Esophagus squamous epithelium (tissue), 5 donors: ENCODE results near the gene DCAF8L1. TPM values are rescaled to one million over a fixed set of nuclear protein-coding genes. Genes with fewer than 3 reads are reported as not detected.

ENCODE experiments used
- DNase-seq: peaks from one replicate; lab custom pipeline; 2025; lab: John Stamatoyannopoulos, UW
- H3K27ac ChIP-seq, 4 donors: fragments of 200-600 bp; sonication (generic); one replicate each; pipeline ENCODE4 v1.5.1; 2016 to 2019; ENCODE audit warnings: mild to moderate bottlenecking in 1 of 4
- H3K27me3 ChIP-seq, 4 donors: fragments of 200-600 bp; sonication (generic); 1 replicate in 3 of 4; 2 replicates in 1 of 4; pipeline versions ENCODE4 v1.5.1 to v1.6.0; 2017 to 2021; ENCODE audit warnings: antibody characterized with exemption in 1 of 4
- H3K36me3 ChIP-seq, 3 donors: fragments of 200-600 bp; sonication (generic); one replicate each; pipeline ENCODE4 v1.5.1; 2016 to 2019
- H3K4me1 ChIP-seq, 3 donors: fragments of 200-600 bp; sonication (generic); one replicate each; pipeline ENCODE4 v1.5.1; 2017 to 2019
- H3K4me3 ChIP-seq, 4 donors: fragments of 200-600 bp; sonication (generic); 1 replicate in 3 of 4; 2 replicates in 1 of 4; pipeline ENCODE4 v1.5.1; 2016 to 2019; ENCODE audit warnings: mild to moderate bottlenecking in 2 of 4, moderate library complexity in 1 of 4
- H3K9me3 ChIP-seq, 3 donors: fragments of 200-600 bp; sonication (generic); one replicate each; pipeline ENCODE4 v1.5.1; 2016 to 2019
- CTCF ChIP-seq, 6 experiments: fragments of 450-650 bp in 4 of 6; fragments of 200-600 bp in 2 of 6; sonication (generic) in 2 of 6; IDR thresholded peaks; one replicate each; pipeline ENCODE4 v1.5.1; 2016 to 2019; ENCODE audit warnings: antibody characterized with exemption in 6 of 6, mild to moderate bottlenecking in 4 of 6, moderate library complexity in 4 of 6
- POLR2A ChIP-seq, 4 donors: fragments of 450-650 bp; IDR thresholded peaks; one replicate each; pipeline ENCODE4 v1.6.1; 2017; ENCODE audit warnings: antibody characterized with exemption in 4 of 4, mild to moderate bottlenecking in 4 of 4, moderate library complexity in 3 of 4
- WGBS, 2 donors: methylation state at CpG; one replicate each; pipeline ENCODE4 v1.1.5; 2018; 5-methylcytosine and 5-hydroxymethylcytosine counted together
- intact Hi-C: fragments of 100-400 bp; cut with DNase I; formaldehyde crosslinking; loops from one replicate; pipeline ENCODE4 v1.15.0; 2022
- total RNA-seq, 4 donors: library from RNA; depleted of rRNA; stranded (reverse); fragments of >200 nt; gene quantifications; one replicate each; pipeline ENCODE4 v1.1.0, GENCODE V29; 2016
- donor health status: DM: yes; HTN: yes; CAD: no.

The DCAF8L1 gene
- not detected for total RNA-seq

- WGBS, 2 donors, result 87 to 96% methylated on average over 4 to 13 of the region's 14 CpGs
- DNase-seq, result no peak
- TF ChIP-seq POLR2A (IDR thresholded peaks at IDR 0.05) (no peak), CTCF (IDR thresholded peaks at IDR 0.05) (no peak)
- Histone ChIP-seq H3K36me3 (no peaks in the 10 kb centered on the region), H3K9me3 (no peaks in the 10 kb centered on the region), H3K27me3 (no peaks in the 10 kb centered on the region), H3K4me3 (no peak within 1 kb of the TSS), H3K4me1 (no peaks in the 10 kb centered on the region), H3K27ac (no peak within 1 kb of the TSS)
- intact Hi-C loops, result no loop called here
Measured at GRCh38 chrX:27981349-27981748, at the start of gene DCAF8L1. TSS of gene DCAF8L1 (minus strand) at chrX:27981449. CDS start at chrX:27981334, 115 bp downstream.

- 48 to 56% methylated on average over 2 of the region's 2 CpGs for WGBS, 2 donors
- H3K9me3 ChIP-seq, result no peaks in the 10 kb centered on the region
- no peaks in the 10 kb centered on the region for H3K4me1 ChIP-seq
- no peak for TF ChIP-seq CTCF (IDR thresholded peaks at IDR 0.05)
- TF ChIP-seq POLR2A (IDR thresholded peaks at IDR 0.05), result no peak
- H3K27ac ChIP-seq, result no peak overlapping the region
- no peaks in the 10 kb centered on the region for H3K27me3 ChIP-seq
- no peak overlapping the region for H3K4me3 ChIP-seq
- no peak for DNase-seq
- H3K36me3 ChIP-seq, result no peaks in the 10 kb centered on the region
- intact Hi-C loops, result no loop called here
Measured at GRCh38 chrX:28022371-28022770, 41.1 kb upstream of the DCAF8L1 start.

GRCh38 chrX:28016823-28017222 lies 35.6 kb upstream of the DCAF8L1 start:
- no peak for DNase-seq
- intact Hi-C loops, result no loop called here
- TF ChIP-seq CTCF (IDR thresholded peaks at IDR 0.05) (no peak), POLR2A (IDR thresholded peaks at IDR 0.05) (no peak)
- no peak overlapping the region for H3K4me3 ChIP-seq
- H3K9me3 ChIP-seq, result no peaks in the 10 kb centered on the region
- peaks cover 0 to 6% (median 0%) of the 10 kb centered on the region in 3 donors for H3K4me1 ChIP-seq
- H3K27ac ChIP-seq, result peak overlapping the region in 1 of 4 donors; percentile 29
- no peaks in the 10 kb centered on the region for H3K36me3 ChIP-seq
- no peaks in the 10 kb centered on the region for H3K27me3 ChIP-seq
- 45% methylated on average over 1 of the region's 1 CpG; no CpG with 5 or more reads in 1 of the 2 donors for WGBS, 2 donors

GRCh38 chrX:28015993-28016392 lies 34.7 kb upstream of the DCAF8L1 start:
- intact Hi-C loops, result no loop called here
- Histone ChIP-seq H3K36me3 (no peaks in the 10 kb centered on the region), H3K27ac (peak overlapping the region in 1 of 4 donors; percentile 29), H3K4me3 (no peak overlapping the region), H3K4me1 (peaks cover 0 to 6% (median 0%) of the 10 kb centered on the region in 3 donors), H3K27me3 (no peaks in the 10 kb centered on the region), H3K9me3 (no peaks in the 10 kb centered on the region)
- no peak for DNase-seq
- TF ChIP-seq POLR2A (IDR thresholded peaks at IDR 0.05) (no peak), CTCF (IDR thresholded peaks at IDR 0.05) (no peak)
- 80 to 100% methylated on average over 4 of the region's 6 CpGs for WGBS, 2 donors

- Histone ChIP-seq H3K9me3 (no peaks in the 10 kb centered on the region), H3K4me3 (no peak overlapping the region), H3K4me1 (no peaks in the 10 kb centered on the region), H3K27me3 (no peaks in the 10 kb centered on the region), H3K27ac (no peak overlapping the region), H3K36me3 (no peaks in the 10 kb centered on the region)
- 42 to 67% methylated on average over 1 to 2 of the region's 2 CpGs for WGBS, 2 donors
- no peak for DNase-seq
- intact Hi-C loops, result no loop called here
- TF ChIP-seq POLR2A (IDR thresholded peaks at IDR 0.05) (no peak), CTCF (IDR thresholded peaks at IDR 0.05) (no peak)
Measured at GRCh38 chrX:28010875-28011274, 29.6 kb upstream of the DCAF8L1 start.
